PC-9 (cell line): ENCODE measurements around the gene FAM149A. TPM values are rescaled to one million over a fixed set of nuclear protein-coding genes. Genes with fewer than 3 reads are reported as not detected.

ENCODE experiments used
- BruUV-seq: library from RNA; stranded (reverse); fragments of 400-500 nt; replicated peaks from 2 replicates; lab custom pipeline; 2021; lab: Mats Ljungman, UMichigan
- CTCF ChIA-PET: fragments of 300-600 bp; sonication (Branson Sonifier 250); formaldehyde crosslinking; loops from one replicate; lab custom pipeline; 2022; ENCODE audit warnings: antibody characterized with exemption; lab: Charles Lee
- POLR2A ChIA-PET: fragments of 300-600 bp; sonication (Branson Sonifier 250); formaldehyde crosslinking; loops from one replicate; lab custom pipeline; 2022; ENCODE audit warnings: antibody characterized with exemption; ENCODE audit not compliant: unreplicated experiment; lab: Charles Lee
- DNase-seq, 2 experiments: peaks; one replicate each; pipeline versions ENCODE4 v3.0.0 to v3.0.0-alpha.2; 2015 to 2022; ENCODE audit warnings: mixed read lengths in 1 of 2
- H2AFZ ChIP-seq: fragments of 200-600 bp; sonication (generic); 2 replicates; pipeline ENCODE4 v1.8.1; 2017; ENCODE audit warnings: antibody characterized with exemption
- H3F3A ChIP-seq: fragments of 200-600 bp; sonication (generic); 2 replicates; pipeline ENCODE4 v1.8.1; 2017; ENCODE audit warnings: antibody characterized with exemption, mild to moderate bottlenecking, low read depth; ENCODE audit not compliant: insufficient read depth
- H3K27ac ChIP-seq: fragments of 200-600 bp; sonication (generic); 2 replicates; pipeline ENCODE4 v1.6.1; 2016; ENCODE audit warnings: mixed run types
- H3K27me3 ChIP-seq: fragments of 200-600 bp; sonication (generic); 2 replicates; pipeline ENCODE4 v1.6.1; 2016; ENCODE audit warnings: low read depth, mixed run types; ENCODE audit not compliant: insufficient read depth
- H3K36me3 ChIP-seq: fragments of 200-600 bp; sonication (generic); 2 replicates; pipeline ENCODE4 v1.6.1; 2016; ENCODE audit warnings: low read depth, mixed run types
- H3K4me1 ChIP-seq: fragments of 200-600 bp; sonication (generic); replicated peaks from 2 replicates; pipeline ENCODE4 v1.6.1; 2016; ENCODE audit warnings: mixed run types; ENCODE audit not compliant: insufficient read depth
- H3K4me2 ChIP-seq: fragments of 200-600 bp; sonication (generic); 2 replicates; pipeline ENCODE4 v1.6.1; 2017; ENCODE audit warnings: mixed run types
- H3K4me3 ChIP-seq: fragments of 200-600 bp; sonication (generic); 2 replicates; pipeline ENCODE4 v1.6.1; 2016; ENCODE audit warnings: mixed run types
- H3K79me2 ChIP-seq: fragments of 200-600 bp; sonication (generic); 2 replicates; pipeline ENCODE4 v1.6.1; 2017; ENCODE audit warnings: low read depth, mixed run types
- H3K9me2 ChIP-seq: fragments of 200-600 bp; sonication (generic); 2 replicates; pipeline ENCODE4 v1.8.1; 2017; ENCODE audit warnings: mild to moderate bottlenecking; ENCODE audit not compliant: insufficient read depth
- H3K9me3 ChIP-seq: fragments of 200-600 bp; sonication (generic); 2 replicates; pipeline ENCODE4 v1.8.1; 2016; ENCODE audit warnings: low read depth; ENCODE audit not compliant: insufficient read depth
- H4K20me1 ChIP-seq: fragments of 200-600 bp; sonication (generic); 2 replicates; pipeline ENCODE4 v1.8.1; 2017; ENCODE audit not compliant: insufficient read depth
- EZH2 ChIP-seq: fragments of 200-600 bp; sonication (generic); IDR thresholded peaks from 2 replicates; pipeline ENCODE4 v1.8.0; 2017; ENCODE audit warnings: antibody characterized with exemption, low read depth
- intact Hi-C: fragments of 100-400 bp; cut with micrococcal nuclease; formaldehyde crosslinking; loops from one replicate; pipeline ENCODE4 v1.10.0; 2022; ENCODE audit not compliant: unreplicated experiment
- total RNA-seq: library from RNA; stranded (reverse); gene quantifications from 2 replicates; pipeline ENCODE4 v1.2.3, GENCODE V29; 2021
- TF ChIP-seq, protein P1 (sequence below): fragments of 200-600 bp; sonication (generic); conservative IDR thresholded peaks from 2 replicates; pipeline ENCODE4 v1.6.1; 2017; ENCODE audit warnings: mixed run types, antibody characterized with exemption, mild to moderate bottlenecking, moderate library complexity

The FAM149A gene
- total RNA-seq, 1 experiment from 2014 or later: 0.26 TPM

DNA sequence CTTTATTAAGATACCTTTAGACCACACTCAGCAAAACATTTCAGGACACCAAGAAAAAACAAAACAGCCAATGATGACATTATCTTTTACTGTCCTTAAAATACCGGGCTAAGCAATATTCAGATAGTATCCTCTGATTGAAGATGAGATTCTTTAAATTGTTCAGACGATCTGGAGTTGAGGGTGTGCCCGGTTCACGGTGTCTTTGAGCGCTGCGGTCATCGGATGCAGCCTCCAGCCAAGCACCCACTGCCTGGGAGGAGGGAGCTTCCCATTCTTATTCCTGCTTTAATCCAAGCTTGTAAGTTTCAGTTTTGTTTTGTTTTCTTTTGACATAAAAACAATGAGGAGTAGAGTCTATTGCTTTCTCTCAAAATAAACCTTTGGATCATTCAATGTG lies 14.1 kb downstream of the FAM149A start:
- Histone ChIP-seq H2AFZ (no peak overlapping the region), H3K4me1 (no peaks in the 10 kb centered on the region), H4K20me1 (no peaks in the 10 kb centered on the region), H3K79me2 (no peaks in the 10 kb centered on the region), H3F3A (no peaks in the 10 kb centered on the region), H3K27ac (no peak overlapping the region), H3K9me2 (no peaks in the 10 kb centered on the region), H3K4me2 (no peak overlapping the region), H3K36me3 (no peaks in the 10 kb centered on the region), H3K9me3 (no peaks in the 10 kb centered on the region), H3K27me3 (no peaks in the 10 kb centered on the region), H3K4me3 (no peak overlapping the region)
- ChIA-PET CTCF (no interaction called here), POLR2A (no interaction called here)
- TF ChIP-seq EZH2: no peak
- TF ChIP-seq, protein P1, sequence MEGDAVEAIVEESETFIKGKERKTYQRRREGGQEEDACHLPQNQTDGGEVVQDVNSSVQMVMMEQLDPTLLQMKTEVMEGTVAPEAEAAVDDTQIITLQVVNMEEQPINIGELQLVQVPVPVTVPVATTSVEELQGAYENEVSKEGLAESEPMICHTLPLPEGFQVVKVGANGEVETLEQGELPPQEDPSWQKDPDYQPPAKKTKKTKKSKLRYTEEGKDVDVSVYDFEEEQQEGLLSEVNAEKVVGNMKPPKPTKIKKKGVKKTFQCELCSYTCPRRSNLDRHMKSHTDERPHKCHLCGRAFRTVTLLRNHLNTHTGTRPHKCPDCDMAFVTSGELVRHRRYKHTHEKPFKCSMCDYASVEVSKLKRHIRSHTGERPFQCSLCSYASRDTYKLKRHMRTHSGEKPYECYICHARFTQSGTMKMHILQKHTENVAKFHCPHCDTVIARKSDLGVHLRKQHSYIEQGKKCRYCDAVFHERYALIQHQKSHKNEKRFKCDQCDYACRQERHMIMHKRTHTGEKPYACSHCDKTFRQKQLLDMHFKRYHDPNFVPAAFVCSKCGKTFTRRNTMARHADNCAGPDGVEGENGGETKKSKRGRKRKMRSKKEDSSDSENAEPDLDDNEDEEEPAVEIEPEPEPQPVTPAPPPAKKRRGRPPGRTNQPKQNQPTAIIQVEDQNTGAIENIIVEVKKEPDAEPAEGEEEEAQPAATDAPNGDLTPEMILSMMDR: no peak
- DNase-seq: no peak
- no TSS peak for BruUV-seq
- intact Hi-C loops: no loop called here

DNA sequence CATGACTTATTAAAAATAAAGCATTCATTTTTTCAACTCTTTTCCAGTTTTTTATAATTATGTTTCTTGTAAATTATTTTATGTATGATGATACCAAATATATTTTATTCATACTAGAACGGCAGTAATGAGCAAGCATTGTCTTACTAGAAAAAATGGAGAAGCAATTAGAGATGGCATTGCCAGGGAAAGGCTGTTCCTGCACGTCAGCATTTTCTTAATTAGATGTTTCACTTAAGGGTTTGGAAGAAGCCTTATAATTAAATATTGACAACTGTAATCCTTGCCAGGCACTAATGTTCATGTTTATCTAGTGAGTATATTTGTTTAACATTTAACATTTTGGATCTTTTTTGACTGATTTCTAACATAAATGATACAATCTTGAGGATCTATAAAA lies 16.6 kb downstream of the FAM149A start:
- H3F3A ChIP-seq: no peaks in the 10 kb centered on the region
- ChIA-PET CTCF (no interaction called here), POLR2A (no interaction called here)
- H4K20me1 ChIP-seq: no peaks in the 10 kb centered on the region
- H3K9me3 ChIP-seq: no peaks in the 10 kb centered on the region
- no peaks in the 10 kb centered on the region for H3K4me1 ChIP-seq
- H3K79me2 ChIP-seq: no peaks in the 10 kb centered on the region
- H3K4me2 ChIP-seq: no peak overlapping the region
- H3K27ac ChIP-seq: no peak overlapping the region
- no peak for TF ChIP-seq EZH2
- TF ChIP-seq, protein P1: no peak
- no peaks in the 10 kb centered on the region for H3K36me3 ChIP-seq
- no peak overlapping the region for H3K4me3 ChIP-seq
- intact Hi-C loops: no loop called here
- H3K27me3 ChIP-seq: no peaks in the 10 kb centered on the region
- no peak for DNase-seq
- H3K9me2 ChIP-seq: no peaks in the 10 kb centered on the region
- no TSS peak for BruUV-seq
- H2AFZ ChIP-seq: no peak overlapping the region

- H2AFZ ChIP-seq: no peak overlapping the region
- no peaks in the 10 kb centered on the region for H3K9me2 ChIP-seq
- no peaks in the 10 kb centered on the region for H3K36me3 ChIP-seq
- no peaks in the 10 kb centered on the region for H3F3A ChIP-seq
- BruUV-seq: no TSS peak
- no peaks in the 10 kb centered on the region for H4K20me1 ChIP-seq
- H3K9me3 ChIP-seq: no peaks in the 10 kb centered on the region
- ChIA-PET CTCF (interaction anchor here (0.5 kb wide), 1 partner anchor 8 kb away, joined by 4 read pairs; no protein-coding TSS in a partner anchor), POLR2A (no interaction called here)
- H3K4me2 ChIP-seq: no peak overlapping the region
- no peak for DNase-seq
- H3K79me2 ChIP-seq: no peaks in the 10 kb centered on the region
- no peak for TF ChIP-seq EZH2
- TF ChIP-seq, protein P1: no peak
- H3K27ac ChIP-seq: no peak overlapping the region
- H3K4me1 ChIP-seq: no peaks in the 10 kb centered on the region
- H3K4me3 ChIP-seq: no peak overlapping the region
- no peaks in the 10 kb centered on the region for H3K27me3 ChIP-seq
- intact Hi-C loops: no loop called here
Observed at GRCh38 chr4:186128842-186129241, 24.3 kb downstream of the FAM149A start.
